Parathyroid adenoma (tissue), 2 donors: ENCODE results near the gene BAK1.
"Not testable (repeated sequence)": the region's sequence is repeated elsewhere in the genome, so short reads cannot be mapped to it uniquely, and the experiment has no call there.

ENCODE experiments used
- H2AFZ ChIP-seq: fragments of 300-600 bp; sonication (generic); one replicate; pipeline ENCODE4 v1.7.0; 2017; ENCODE audit warnings: antibody characterized with exemption, mild to moderate bottlenecking
- H3K27ac ChIP-seq: fragments of 300-600 bp; sonication (generic); one replicate; pipeline ENCODE4 v1.7.0; 2017
- H3K27me3 ChIP-seq: fragments of 300-600 bp; sonication (generic); one replicate; pipeline ENCODE4 v1.7.0; 2017; ENCODE audit warnings: low read length; ENCODE audit not compliant: control insufficient read depth, insufficient read depth
- H3K36me3 ChIP-seq: fragments of 300-600 bp; sonication (generic); one replicate; pipeline ENCODE4 v1.7.0; 2017; ENCODE audit warnings: low read length; ENCODE audit not compliant: control insufficient read depth, insufficient read depth
- H3K4me1 ChIP-seq: fragments of 300-600 bp; sonication (generic); one replicate; pipeline ENCODE4 v1.7.0; 2017; ENCODE audit warnings: control low read depth
- H3K4me2 ChIP-seq: fragments of 300-600 bp; sonication (generic); one replicate; pipeline ENCODE4 v1.7.0; 2017; ENCODE audit warnings: low read length
- H3K4me3 ChIP-seq: fragments of 300-600 bp; sonication (generic); one replicate; pipeline ENCODE4 v1.7.0; 2017; ENCODE audit warnings: low read depth, low read length
- H3K79me2 ChIP-seq: fragments of 300-600 bp; sonication (generic); one replicate; pipeline ENCODE4 v1.7.0; 2017; ENCODE audit warnings: control low read depth
- H3K9ac ChIP-seq: fragments of 300-600 bp; sonication (generic); one replicate; pipeline ENCODE4 v1.7.0; 2017; ENCODE audit warnings: mild to moderate bottlenecking
- H3K9me3 ChIP-seq: fragments of 300-600 bp; sonication (generic); one replicate; pipeline ENCODE4 v1.7.0; 2017; ENCODE audit warnings: low read length; ENCODE audit not compliant: control insufficient read depth
- TF ChIP-seq, protein P1 (sequence below): fragments of 300-600 bp; sonication (generic); IDR thresholded peaks from one replicate; pipeline ENCODE4 v1.7.0; 2017; ENCODE audit warnings: antibody characterized with exemption, mild to moderate bottlenecking
- donor health status: primary hyperparathyroidism.

BAK1 gene

DNA sequence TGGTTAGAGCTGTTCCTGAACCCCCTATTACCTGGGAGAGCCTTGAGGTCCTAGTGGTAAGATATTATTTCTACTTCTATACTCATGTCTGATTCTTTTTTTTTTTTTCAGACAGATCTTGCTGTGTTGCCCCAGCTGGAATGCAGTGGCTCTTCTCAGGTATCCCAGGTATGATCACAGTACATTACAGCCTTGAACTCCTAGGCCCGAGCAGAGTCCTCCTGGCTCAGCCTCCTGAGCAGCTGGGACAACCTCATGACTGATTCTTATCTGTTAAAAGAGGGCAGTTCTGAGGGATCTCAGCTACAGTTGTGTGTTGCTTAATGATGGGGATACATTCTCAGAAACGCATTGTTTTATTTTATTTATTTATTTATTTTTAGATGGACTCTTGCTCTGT lies 30.2 kb downstream of the BAK1 start:
- H3K27ac ChIP-seq: no peak overlapping the region
- H3K4me1 ChIP-seq: no peaks in the 10 kb centered on the region
- no peak overlapping the region for H2AFZ ChIP-seq
- H3K27me3 ChIP-seq: no peaks in the 10 kb centered on the region
- no peaks in the 10 kb centered on the region for H3K79me2 ChIP-seq
- TF ChIP-seq, protein P1, sequence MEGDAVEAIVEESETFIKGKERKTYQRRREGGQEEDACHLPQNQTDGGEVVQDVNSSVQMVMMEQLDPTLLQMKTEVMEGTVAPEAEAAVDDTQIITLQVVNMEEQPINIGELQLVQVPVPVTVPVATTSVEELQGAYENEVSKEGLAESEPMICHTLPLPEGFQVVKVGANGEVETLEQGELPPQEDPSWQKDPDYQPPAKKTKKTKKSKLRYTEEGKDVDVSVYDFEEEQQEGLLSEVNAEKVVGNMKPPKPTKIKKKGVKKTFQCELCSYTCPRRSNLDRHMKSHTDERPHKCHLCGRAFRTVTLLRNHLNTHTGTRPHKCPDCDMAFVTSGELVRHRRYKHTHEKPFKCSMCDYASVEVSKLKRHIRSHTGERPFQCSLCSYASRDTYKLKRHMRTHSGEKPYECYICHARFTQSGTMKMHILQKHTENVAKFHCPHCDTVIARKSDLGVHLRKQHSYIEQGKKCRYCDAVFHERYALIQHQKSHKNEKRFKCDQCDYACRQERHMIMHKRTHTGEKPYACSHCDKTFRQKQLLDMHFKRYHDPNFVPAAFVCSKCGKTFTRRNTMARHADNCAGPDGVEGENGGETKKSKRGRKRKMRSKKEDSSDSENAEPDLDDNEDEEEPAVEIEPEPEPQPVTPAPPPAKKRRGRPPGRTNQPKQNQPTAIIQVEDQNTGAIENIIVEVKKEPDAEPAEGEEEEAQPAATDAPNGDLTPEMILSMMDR: no peak
- H3K4me2 ChIP-seq: no peak overlapping the region
- H3K9me3 ChIP-seq: no peaks in the 10 kb centered on the region
- no peak overlapping the region for H3K9ac ChIP-seq
- no peaks in the 10 kb centered on the region for H3K36me3 ChIP-seq
- H3K4me3 ChIP-seq: no peak overlapping the region

DNA sequence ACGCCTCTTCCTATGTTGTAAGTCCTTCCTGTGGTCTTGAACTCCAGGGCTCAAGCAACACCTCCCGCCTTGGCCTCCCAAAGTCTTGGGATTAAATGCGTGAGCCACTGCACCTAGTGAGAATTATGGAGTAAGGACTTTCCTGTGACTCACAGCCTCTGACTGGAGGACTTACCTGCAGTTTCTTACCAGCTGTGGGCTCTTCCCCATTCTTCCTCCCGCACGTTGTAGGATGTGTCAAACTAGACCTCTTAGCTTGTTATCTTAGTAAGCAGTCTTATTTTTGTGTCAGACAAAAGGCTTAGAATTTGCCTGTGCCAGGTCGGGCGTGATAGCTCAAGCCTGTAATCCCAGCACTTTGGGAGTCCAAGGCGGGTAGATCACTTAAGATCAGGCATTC lies 30.9 kb downstream of the BAK1 start:
- TF ChIP-seq, protein P1: no peak
- H3K27ac ChIP-seq: no peak overlapping the region
- H3K9ac ChIP-seq: no peak overlapping the region
- no peak overlapping the region for H3K4me2 ChIP-seq
- no peaks in the 10 kb centered on the region for H3K4me1 ChIP-seq
- H3K4me3 ChIP-seq: no peak overlapping the region
- H2AFZ ChIP-seq: no peak overlapping the region
- no peaks in the 10 kb centered on the region for H3K27me3 ChIP-seq
- H3K36me3 ChIP-seq: no peaks in the 10 kb centered on the region
- H3K79me2 ChIP-seq: no peaks in the 10 kb centered on the region
- H3K9me3 ChIP-seq: no peaks in the 10 kb centered on the region

DNA sequence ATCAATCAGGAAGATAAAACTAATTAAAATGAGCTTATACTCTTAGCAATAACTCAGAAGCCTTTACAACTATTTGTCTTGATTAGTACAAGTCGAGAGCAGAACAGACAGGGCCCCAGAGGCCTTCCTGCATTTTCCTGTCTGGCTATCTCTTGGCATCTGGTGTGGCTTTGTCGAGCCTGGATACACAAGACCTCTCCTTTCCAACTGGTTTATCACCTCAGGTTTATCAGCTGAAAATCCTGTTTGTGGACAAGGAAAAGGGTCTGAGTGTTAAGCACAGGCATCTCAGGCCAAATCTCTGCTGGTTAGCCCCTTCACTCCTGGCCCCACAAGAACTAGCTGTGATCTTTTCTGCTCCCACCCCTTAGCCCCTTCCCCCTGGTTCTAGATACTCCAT lies 32.6 kb downstream of the BAK1 start:
- TF ChIP-seq, protein P1: no peak
- H3K27ac ChIP-seq: no peak overlapping the region
- H3K9ac ChIP-seq: no peak overlapping the region
- H3K27me3 ChIP-seq: no peaks in the 10 kb centered on the region
- H3K4me3 ChIP-seq: no peak overlapping the region
- no peaks in the 10 kb centered on the region for H3K79me2 ChIP-seq
- H3K9me3 ChIP-seq: no peaks in the 10 kb centered on the region
- H3K4me1 ChIP-seq: no peaks in the 10 kb centered on the region
- H2AFZ ChIP-seq: no peak overlapping the region
- no peaks in the 10 kb centered on the region for H3K36me3 ChIP-seq
- no peak overlapping the region for H3K4me2 ChIP-seq

DNA sequence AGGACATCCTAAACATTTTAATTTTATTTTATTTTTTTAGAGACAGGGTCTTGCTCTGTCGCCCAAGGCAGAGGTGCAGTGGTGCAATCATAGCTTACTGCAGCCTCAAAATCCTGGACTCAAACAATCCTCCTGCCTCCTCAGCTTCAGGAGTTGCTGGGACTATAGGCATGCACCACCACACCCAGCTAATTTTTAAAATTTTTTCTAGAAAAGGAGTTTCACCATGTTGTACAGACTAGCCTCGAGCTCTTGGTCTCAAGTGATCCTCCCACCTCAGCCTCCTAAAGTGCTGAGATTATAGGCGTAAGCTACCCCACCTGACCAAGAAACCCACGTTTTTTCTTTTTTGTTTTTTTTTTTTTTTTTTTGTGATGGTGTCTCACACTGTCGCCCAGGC lies 33.3 kb downstream of the BAK1 start:
- TF ChIP-seq, protein P1: no peak
- Histone ChIP-seq H3K9me3 (no peaks in the 10 kb centered on the region), H3K27me3 (no peaks in the 10 kb centered on the region), H2AFZ (no peak overlapping the region), H3K4me2 (no peak overlapping the region), H3K27ac (no peak overlapping the region), H3K4me1 (no peaks in the 10 kb centered on the region), H3K36me3 (no peaks in the 10 kb centered on the region), H3K9ac (no peak overlapping the region), H3K4me3 (no peak overlapping the region), H3K79me2 (no peaks in the 10 kb centered on the region)

DNA sequence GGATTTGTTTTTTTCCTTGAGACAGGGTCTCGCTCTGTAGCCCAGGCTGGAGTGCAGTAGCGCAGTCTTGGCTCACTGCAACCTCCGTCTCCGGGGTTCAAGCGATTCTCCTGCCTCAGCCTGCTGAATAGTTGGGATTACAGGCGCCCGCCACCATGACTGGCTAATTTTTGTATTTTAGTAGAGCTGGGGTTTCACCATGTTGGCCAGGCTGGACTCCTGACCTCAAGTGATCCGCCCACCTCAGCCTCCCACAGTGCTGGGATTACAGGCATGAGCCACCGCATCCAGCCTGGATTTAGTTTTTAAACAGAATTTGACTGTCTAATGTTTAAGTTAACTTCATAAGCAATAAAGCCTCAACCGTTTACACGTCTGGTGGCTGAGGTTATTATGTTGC lies 34.8 kb downstream of the BAK1 start:
- not testable (repeated sequence) for H3K27ac ChIP-seq, H3K9ac ChIP-seq, H3K36me3 ChIP-seq, H3K27me3 ChIP-seq, H3K4me1 ChIP-seq, H3K4me3 ChIP-seq, H3K79me2 ChIP-seq, H3K4me2 ChIP-seq, H2AFZ ChIP-seq, H3K9me3 ChIP-seq
